ENCODE measurements around the gene RIMBP2. TPM values are rescaled to one million over a fixed set of nuclear protein-coding genes. Genes with fewer than 3 reads are reported as not detected.

The RIMBP2 gene
- total and polyA plus RNA-seq, 9 of the 15 experiments (the other 6 are each of a cell fraction or from before 2014, with no cell fraction given), result not detected

GRCh38 chr12:130765186-130765659, 49.1 kb upstream of the RIMBP2 start (continued):
- TF ChIP-seq ZNF318 (IDR thresholded peaks at IDR 0.05; ENCODE audit: borderline replicate concordance in 1 of 2, low read depth in 1 of 2) (peak in 1 of 2 experiments; percentile 96; a peak in 2 of 4 replicates), SAFB (IDR thresholded peaks at IDR 0.05; ENCODE audit: borderline replicate concordance, low read depth, low read length) (no peak), CREM (IDR thresholded peaks at IDR 0.05; ENCODE audit: low read depth) (peak; percentile 94), NFXL1 (CRISPR knock-in tag; IDR thresholded peaks at IDR 0.05) (no peak), MGA (IDR thresholded peaks at IDR 0.05) (0 out of 2 replicates have a peak, but pooled peaks have one; percentile 9)

Data from K562 (cell line).